HEK293 (cell line): ENCODE results near the gene ARGLU1.

Source experiments
- IKZF3 ChIP-seq: fragments of 450-650 bp; IDR thresholded peaks from 2 replicates; pipeline ENCODE4 v1.5.0; 2018; ENCODE audit warnings: missing biosample characterization, mild to moderate bottlenecking, missing genetic modification characterization, moderate library complexity
- ZNF114 ChIP-seq: fragments of 450-650 bp; formaldehyde crosslinking; IDR thresholded peaks from 2 replicates; pipeline ENCODE4 v1.5.0; 2017; ENCODE audit warnings: missing biosample characterization, missing genetic modification characterization
- ZNF140 ChIP-seq: fragments of 450-650 bp; formaldehyde crosslinking; IDR thresholded peaks from 2 replicates; pipeline ENCODE4 v1.5.1; 2016; ENCODE audit warnings: missing biosample characterization, missing genetic modification characterization
- ZNF175 ChIP-seq: fragments of 450-650 bp; formaldehyde crosslinking; IDR thresholded peaks from 2 replicates; pipeline ENCODE4 v1.5.1; 2016; ENCODE audit warnings: missing biosample characterization, missing genetic modification characterization
- ZNF24 ChIP-seq: fragments of 450-650 bp; formaldehyde crosslinking; IDR thresholded peaks from 2 replicates; pipeline ENCODE4 v1.5.1; 2016; ENCODE audit warnings: missing biosample characterization, missing genetic modification characterization
- ZNF274 ChIP-seq, 2 experiments: fragments of 200-500 bp in 1 of 2; fragments of 450-650 bp in 1 of 2; sonication (Bioruptor generic) in 1 of 2; formaldehyde crosslinking in 1 of 2; IDR thresholded peaks; 2 replicates each; pipeline versions ENCODE4 v1.5.1 to v1.6.1; 2014 to 2016; ENCODE audit warnings: borderline replicate concordance in 1 of 2, inconsistent platforms in 1 of 2, low read length in 1 of 2, missing biosample characterization in 1 of 2, missing genetic modification characterization in 1 of 2
- ZNF561 ChIP-seq: fragments of 450-650 bp; IDR thresholded peaks from 2 replicates; pipeline ENCODE4 v1.5.1; 2018; ENCODE audit warnings: missing biosample characterization, missing genetic modification characterization, borderline replicate concordance
- ZNF791 ChIP-seq: fragments of 450-650 bp; formaldehyde crosslinking; IDR thresholded peaks from 2 replicates; pipeline ENCODE4 v1.5.1; 2016; ENCODE audit warnings: missing biosample characterization, missing genetic modification characterization
- TF ChIP-seq, protein P1 (sequence below): fragments of 450-650 bp; formaldehyde crosslinking; IDR thresholded peaks from 2 replicates; pipeline ENCODE4 v1.5.1; 2016; ENCODE audit warnings: missing biosample characterization, missing genetic modification characterization
- TF ChIP-seq, protein P2 (sequence below): fragments of 450-650 bp; formaldehyde crosslinking; IDR thresholded peaks from 2 replicates; pipeline ENCODE4 v1.5.1; 2016; ENCODE audit warnings: missing biosample characterization, missing genetic modification characterization
- TF ChIP-seq, protein P3 (sequence below): fragments of 450-650 bp; formaldehyde crosslinking; IDR thresholded peaks from 2 replicates; pipeline ENCODE4 v1.5.1; 2016; ENCODE audit warnings: missing biosample characterization, missing genetic modification characterization
- TF ChIP-seq, protein P4 (sequence below): fragments of 450-650 bp; formaldehyde crosslinking; IDR thresholded peaks from 2 replicates; pipeline ENCODE4 v1.5.1; 2017; ENCODE audit warnings: missing biosample characterization, missing genetic modification characterization
- TF ChIP-seq, protein P5 (sequence below): fragments of 450-650 bp; formaldehyde crosslinking; IDR thresholded peaks from 2 replicates; pipeline ENCODE4; 2016; ENCODE audit warnings: missing biosample characterization, missing genetic modification characterization

DNA sequence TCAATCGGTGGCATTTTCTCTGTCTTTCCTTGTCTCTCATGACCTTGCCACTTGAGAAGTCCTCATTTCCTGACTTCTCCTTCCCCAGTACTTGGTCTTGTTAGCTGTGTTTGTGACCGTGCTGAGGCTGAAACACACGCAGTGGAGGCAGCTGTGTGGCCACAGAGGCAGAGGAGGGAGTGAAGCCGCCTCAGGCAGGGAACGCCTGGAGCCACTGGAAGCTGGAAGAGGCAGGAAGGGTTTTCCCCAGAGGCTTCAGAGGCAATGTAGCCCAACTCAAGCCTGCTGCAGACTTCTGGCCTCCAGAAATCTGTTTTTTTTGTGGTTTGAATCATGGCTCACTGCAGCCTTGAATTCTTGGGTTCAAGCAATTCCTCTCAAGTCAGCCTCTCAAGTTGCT is 29.2 kb upstream of the ARGLU1 start:
- TF ChIP-seq, protein P1, sequence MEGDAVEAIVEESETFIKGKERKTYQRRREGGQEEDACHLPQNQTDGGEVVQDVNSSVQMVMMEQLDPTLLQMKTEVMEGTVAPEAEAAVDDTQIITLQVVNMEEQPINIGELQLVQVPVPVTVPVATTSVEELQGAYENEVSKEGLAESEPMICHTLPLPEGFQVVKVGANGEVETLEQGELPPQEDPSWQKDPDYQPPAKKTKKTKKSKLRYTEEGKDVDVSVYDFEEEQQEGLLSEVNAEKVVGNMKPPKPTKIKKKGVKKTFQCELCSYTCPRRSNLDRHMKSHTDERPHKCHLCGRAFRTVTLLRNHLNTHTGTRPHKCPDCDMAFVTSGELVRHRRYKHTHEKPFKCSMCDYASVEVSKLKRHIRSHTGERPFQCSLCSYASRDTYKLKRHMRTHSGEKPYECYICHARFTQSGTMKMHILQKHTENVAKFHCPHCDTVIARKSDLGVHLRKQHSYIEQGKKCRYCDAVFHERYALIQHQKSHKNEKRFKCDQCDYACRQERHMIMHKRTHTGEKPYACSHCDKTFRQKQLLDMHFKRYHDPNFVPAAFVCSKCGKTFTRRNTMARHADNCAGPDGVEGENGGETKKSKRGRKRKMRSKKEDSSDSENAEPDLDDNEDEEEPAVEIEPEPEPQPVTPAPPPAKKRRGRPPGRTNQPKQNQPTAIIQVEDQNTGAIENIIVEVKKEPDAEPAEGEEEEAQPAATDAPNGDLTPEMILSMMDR (tag by site-specific recombination): no peak
- TF ChIP-seq, protein P2, sequence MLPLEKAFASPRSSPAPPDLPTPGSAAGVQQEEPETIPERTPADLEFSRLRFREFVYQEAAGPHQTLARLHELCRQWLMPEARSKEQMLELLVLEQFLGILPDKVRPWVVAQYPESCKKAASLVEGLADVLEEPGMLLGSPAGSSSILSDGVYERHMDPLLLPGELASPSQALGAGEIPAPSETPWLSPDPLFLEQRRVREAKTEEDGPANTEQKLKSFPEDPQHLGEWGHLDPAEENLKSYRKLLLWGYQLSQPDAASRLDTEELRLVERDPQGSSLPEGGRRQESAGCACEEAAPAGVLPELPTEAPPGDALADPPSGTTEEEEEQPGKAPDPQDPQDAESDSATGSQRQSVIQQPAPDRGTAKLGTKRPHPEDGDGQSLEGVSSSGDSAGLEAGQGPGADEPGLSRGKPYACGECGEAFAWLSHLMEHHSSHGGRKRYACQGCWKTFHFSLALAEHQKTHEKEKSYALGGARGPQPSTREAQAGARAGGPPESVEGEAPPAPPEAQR (tag by site-specific recombination): no peak
- TF ChIP-seq ZNF140 (tag by site-specific recombination) (no peak), ZNF24 (tag by site-specific recombination) (no peak), ZNF791 (tag by site-specific recombination) (no peak), ZNF175 (tag by site-specific recombination) (no peak), ZNF114 (tag by site-specific recombination) (no peak), IKZF3 (no peak), ZNF561 (tag by site-specific recombination) (no peak), ZNF274 (IDR thresholded peaks at IDR 0.05; ENCODE audit: low read length) (no peak), ZNF274 (tag by site-specific recombination; IDR thresholded peaks at IDR 0.05; ENCODE audit: borderline replicate concordance) (no peak)
- TF ChIP-seq, protein P3, sequence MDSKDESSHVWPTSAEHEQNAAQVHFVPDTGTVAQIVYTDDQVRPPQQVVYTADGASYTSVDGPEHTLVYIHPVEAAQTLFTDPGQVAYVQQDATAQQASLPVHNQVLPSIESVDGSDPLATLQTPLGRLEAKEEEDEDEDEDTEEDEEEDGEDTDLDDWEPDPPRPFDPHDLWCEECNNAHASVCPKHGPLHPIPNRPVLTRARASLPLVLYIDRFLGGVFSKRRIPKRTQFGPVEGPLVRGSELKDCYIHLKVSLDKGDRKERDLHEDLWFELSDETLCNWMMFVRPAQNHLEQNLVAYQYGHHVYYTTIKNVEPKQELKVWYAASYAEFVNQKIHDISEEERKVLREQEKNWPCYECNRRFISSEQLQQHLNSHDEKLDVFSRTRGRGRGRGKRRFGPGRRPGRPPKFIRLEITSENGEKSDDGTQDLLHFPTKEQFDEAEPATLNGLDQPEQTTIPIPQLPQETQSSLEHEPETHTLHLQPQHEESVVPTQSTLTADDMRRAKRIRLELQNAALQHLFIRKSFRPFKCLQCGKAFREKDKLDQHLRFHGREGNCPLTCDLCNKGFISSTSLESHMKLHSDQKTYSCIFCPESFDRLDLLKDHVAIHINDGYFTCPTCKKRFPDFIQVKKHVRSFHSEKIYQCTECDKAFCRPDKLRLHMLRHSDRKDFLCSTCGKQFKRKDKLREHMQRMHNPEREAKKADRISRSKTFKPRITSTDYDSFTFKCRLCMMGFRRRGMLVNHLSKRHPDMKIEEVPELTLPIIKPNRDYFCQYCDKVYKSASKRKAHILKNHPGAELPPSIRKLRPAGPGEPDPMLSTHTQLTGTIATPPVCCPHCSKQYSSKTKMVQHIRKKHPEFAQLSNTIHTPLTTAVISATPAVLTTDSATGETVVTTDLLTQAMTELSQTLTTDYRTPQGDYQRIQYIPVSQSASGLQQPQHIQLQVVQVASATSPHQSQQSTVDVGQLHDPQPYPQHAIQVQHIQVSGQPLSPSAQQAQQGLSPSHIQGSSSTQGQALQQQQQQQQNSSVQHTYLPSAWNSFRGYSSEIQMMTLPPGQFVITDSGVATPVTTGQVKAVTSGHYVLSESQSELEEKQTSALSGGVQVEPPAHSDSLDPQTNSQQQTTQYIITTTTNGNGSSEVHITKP: no peak
- TF ChIP-seq, protein P4, sequence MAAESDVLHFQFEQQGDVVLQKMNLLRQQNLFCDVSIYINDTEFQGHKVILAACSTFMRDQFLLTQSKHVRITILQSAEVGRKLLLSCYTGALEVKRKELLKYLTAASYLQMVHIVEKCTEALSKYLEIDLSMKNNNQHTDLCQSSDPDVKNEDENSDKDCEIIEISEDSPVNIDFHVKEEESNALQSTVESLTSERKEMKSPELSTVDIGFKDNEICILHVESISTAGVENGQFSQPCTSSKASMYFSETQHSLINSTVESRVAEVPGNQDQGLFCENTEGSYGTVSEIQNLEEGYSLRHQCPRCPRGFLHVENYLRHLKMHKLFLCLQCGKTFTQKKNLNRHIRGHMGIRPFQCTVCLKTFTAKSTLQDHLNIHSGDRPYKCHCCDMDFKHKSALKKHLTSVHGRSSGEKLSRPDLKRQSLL (tag by site-specific recombination): no peak
- TF ChIP-seq, protein P5, sequence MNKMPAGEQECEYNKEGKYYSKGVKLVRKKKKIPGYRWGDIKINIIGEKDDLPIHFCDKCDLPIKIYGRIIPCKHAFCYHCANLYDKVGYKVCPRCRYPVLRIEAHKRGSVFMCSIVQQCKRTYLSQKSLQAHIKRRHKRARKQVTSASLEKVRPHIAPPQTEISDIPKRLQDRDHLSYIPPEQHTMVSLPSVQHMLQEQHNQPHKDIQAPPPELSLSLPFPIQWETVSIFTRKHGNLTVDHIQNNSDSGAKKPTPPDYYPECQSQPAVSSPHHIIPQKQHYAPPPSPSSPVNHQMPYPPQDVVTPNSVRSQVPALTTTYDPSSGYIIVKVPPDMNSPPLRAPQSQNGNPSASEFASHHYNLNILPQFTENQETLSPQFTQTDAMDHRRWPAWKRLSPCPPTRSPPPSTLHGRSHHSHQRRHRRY (tag by site-specific recombination): no peak
